HepG2 (cell line): Measurements from ENCODE around the gene SCUBE1. TPM values are rescaled to one million over a fixed set of nuclear protein-coding genes. Genes with fewer than 3 reads are reported as not detected.

Source experiments
- GABPA ChIP-seq, 2 experiments: IDR thresholded peaks; 2 replicates each; pipeline ENCODE4 v1.6.1; 2011 to 2016; ENCODE audit warnings: low read depth in 2 of 2, low read length in 1 of 2, missing biosample characterization in 1 of 2, missing genetic modification characterization in 1 of 2
- IRX3 ChIP-seq: sonication (generic); formaldehyde crosslinking; IDR thresholded peaks from 2 replicates; pipeline ENCODE4 v1.8.1; 2023; ENCODE audit warnings: mild to moderate bottlenecking, low read depth, missing genetic modification reagents, borderline replicate concordance
- NFE2L1 ChIP-seq: sonication (generic); formaldehyde crosslinking; IDR thresholded peaks from 2 replicates; pipeline ENCODE4 v1.4.0; 2020; ENCODE audit warnings: missing genetic modification reagents, mild to moderate bottlenecking, borderline replicate concordance
- ZNF670 ChIP-seq: sonication (generic); formaldehyde crosslinking; IDR thresholded peaks from 2 replicates; pipeline ENCODE4 v1.8.0; 2022; ENCODE audit warnings: mild to moderate bottlenecking, missing genetic modification reagents, borderline replicate concordance
- ZNF674 ChIP-seq: sonication (generic); formaldehyde crosslinking; IDR thresholded peaks from 2 replicates; pipeline ENCODE4 v1.5.0; 2020; ENCODE audit warnings: low read depth, mild to moderate bottlenecking, missing genetic modification reagents
- polyA plus RNA-seq, 8 experiments: library from polyadenylated mRNA; depleted of rRNA in 3 of 8; stranded (reverse) in 7 of 8; unstranded in 1 of 8; fragments of >200 nt; fragmentation: Illumina TruSeq in 4 of 8; extraction: Trizol in 4 of 8; gene quantifications; 2 replicates each; pipeline versions ENCODE4 v1.2.1 to v1.2.3, GENCODE V29; 2011 to 2016; ENCODE audit warnings: low read depth in 4 of 8, missing spikeins in 1 of 8, mixed read lengths in 1 of 8; ENCODE audit not compliant: insufficient read depth in 1 of 8
- total RNA-seq, 5 experiments: library from RNA; depleted of rRNA; stranded (reverse); fragments of >200 nt; fragmentation: Illumina TruSeq; extraction: Trizol; gene quantifications; 2 replicates each; pipeline ENCODE4 v1.2.3, GENCODE V29; 2016; ENCODE audit warnings: low read depth in 1 of 5
- TF ChIP-seq, protein P1 (sequence below): sonication (generic); formaldehyde crosslinking; IDR thresholded peaks from 2 replicates; pipeline ENCODE4 v1.8.1; 2023; ENCODE audit warnings: mild to moderate bottlenecking, missing genetic modification reagents
- TF ChIP-seq, protein P2 (sequence below): sonication (generic); formaldehyde crosslinking; IDR thresholded peaks from 2 replicates; pipeline ENCODE4 v1.9.0; 2021; ENCODE audit warnings: mild to moderate bottlenecking, missing genetic modification reagents

The SCUBE1 gene
- total and polyA plus RNA-seq, 2 of the 13 experiments (the other 11 are each of a cell fraction or from before 2014, with no cell fraction given), result under 0.01 to 0.05 TPM

- TF ChIP-seq, protein P1, sequence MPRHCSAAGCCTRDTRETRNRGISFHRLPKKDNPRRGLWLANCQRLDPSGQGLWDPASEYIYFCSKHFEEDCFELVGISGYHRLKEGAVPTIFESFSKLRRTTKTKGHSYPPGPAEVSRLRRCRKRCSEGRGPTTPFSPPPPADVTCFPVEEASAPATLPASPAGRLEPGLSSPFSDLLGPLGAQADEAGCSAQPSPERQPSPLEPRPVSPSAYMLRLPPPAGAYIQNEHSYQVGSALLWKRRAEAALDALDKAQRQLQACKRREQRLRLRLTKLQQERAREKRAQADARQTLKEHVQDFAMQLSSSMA (CRISPR knock-in tag), result no peak
- TF ChIP-seq NFE2L1 (CRISPR knock-in tag), result no peak
- TF ChIP-seq GABPA (IDR thresholded peaks at IDR 0.05; ENCODE audit: low read depth, low read length), result no peak
- no peak for TF ChIP-seq GABPA (CRISPR knock-in tag; IDR thresholded peaks at IDR 0.05; ENCODE audit: low read depth)
- no peak for TF ChIP-seq ZNF670 (CRISPR knock-in tag)
- TF ChIP-seq, protein P2, sequence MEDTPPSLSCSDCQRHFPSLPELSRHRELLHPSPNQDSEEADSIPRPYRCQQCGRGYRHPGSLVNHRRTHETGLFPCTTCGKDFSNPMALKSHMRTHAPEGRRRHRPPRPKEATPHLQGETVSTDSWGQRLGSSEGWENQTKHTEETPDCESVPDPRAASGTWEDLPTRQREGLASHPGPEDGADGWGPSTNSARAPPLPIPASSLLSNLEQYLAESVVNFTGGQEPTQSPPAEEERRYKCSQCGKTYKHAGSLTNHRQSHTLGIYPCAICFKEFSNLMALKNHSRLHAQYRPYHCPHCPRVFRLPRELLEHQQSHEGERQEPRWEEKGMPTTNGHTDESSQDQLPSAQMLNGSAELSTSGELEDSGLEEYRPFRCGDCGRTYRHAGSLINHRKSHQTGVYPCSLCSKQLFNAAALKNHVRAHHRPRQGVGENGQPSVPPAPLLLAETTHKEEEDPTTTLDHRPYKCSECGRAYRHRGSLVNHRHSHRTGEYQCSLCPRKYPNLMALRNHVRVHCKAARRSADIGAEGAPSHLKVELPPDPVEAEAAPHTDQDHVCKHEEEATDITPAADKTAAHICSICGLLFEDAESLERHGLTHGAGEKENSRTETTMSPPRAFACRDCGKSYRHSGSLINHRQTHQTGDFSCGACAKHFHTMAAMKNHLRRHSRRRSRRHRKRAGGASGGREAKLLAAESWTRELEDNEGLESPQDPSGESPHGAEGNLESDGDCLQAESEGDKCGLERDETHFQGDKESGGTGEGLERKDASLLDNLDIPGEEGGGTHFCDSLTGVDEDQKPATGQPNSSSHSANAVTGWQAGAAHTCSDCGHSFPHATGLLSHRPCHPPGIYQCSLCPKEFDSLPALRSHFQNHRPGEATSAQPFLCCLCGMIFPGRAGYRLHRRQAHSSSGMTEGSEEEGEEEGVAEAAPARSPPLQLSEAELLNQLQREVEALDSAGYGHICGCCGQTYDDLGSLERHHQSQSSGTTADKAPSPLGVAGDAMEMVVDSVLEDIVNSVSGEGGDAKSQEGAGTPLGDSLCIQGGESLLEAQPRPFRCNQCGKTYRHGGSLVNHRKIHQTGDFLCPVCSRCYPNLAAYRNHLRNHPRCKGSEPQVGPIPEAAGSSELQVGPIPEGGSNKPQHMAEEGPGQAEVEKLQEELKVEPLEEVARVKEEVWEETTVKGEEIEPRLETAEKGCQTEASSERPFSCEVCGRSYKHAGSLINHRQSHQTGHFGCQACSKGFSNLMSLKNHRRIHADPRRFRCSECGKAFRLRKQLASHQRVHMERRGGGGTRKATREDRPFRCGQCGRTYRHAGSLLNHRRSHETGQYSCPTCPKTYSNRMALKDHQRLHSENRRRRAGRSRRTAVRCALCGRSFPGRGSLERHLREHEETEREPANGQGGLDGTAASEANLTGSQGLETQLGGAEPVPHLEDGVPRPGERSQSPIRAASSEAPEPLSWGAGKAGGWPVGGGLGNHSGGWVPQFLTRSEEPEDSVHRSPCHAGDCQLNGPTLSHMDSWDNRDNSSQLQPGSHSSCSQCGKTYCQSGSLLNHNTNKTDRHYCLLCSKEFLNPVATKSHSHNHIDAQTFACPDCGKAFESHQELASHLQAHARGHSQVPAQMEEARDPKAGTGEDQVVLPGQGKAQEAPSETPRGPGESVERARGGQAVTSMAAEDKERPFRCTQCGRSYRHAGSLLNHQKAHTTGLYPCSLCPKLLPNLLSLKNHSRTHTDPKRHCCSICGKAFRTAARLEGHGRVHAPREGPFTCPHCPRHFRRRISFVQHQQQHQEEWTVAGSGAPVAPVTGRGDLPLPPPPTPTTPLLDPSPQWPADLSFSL (CRISPR knock-in tag), result no peak
- TF ChIP-seq IRX3, result no peak
- no peak for TF ChIP-seq ZNF674 (CRISPR knock-in tag)
These were observed 14.1 kb downstream of the SCUBE1 start (continued) for GRCh38 chr22:43329061-43329460.
